IPS DF 6.9 (cell line): Measurements from ENCODE around the gene SERINC2.
"Not testable (repeated sequence)": the region's sequence is repeated elsewhere in the genome, so short reads cannot be mapped to it uniquely, and the experiment has no call there.

Source experiments
- DNase-seq: peaks from one replicate; pipeline ENCODE4 v3.0.0-alpha.2; 2013; ENCODE audit warnings: low read depth, low spot score
- H3K27ac ChIP-seq: one replicate; pipeline ENCODE4 v1.5.1; 2013; ENCODE audit warnings: low read length, control low read depth
- H3K27me3 ChIP-seq: 2 replicates; pipeline ENCODE4 v1.6.1; 2013; ENCODE audit warnings: mild to moderate bottlenecking, low read length; ENCODE audit not compliant: control insufficient read depth, insufficient read depth
- H3K36me3 ChIP-seq: 2 replicates; pipeline ENCODE4 v1.6.1; 2013; ENCODE audit warnings: low read length; ENCODE audit not compliant: control insufficient read depth, insufficient read depth
- H3K4me1 ChIP-seq: 2 replicates; pipeline ENCODE4 v1.6.1; 2013; ENCODE audit warnings: low read length; ENCODE audit not compliant: control insufficient read depth, insufficient read depth
- H3K4me3 ChIP-seq: 2 replicates; pipeline ENCODE4 v1.5.1; 2013; ENCODE audit warnings: mild to moderate bottlenecking, low read length
- H3K9me3 ChIP-seq: 2 replicates; pipeline ENCODE4 v1.6.1; 2013; ENCODE audit warnings: low read length, inconsistent platforms; ENCODE audit not compliant: control insufficient read depth, insufficient read depth
- WGBS: extraction: QIAGEN DNeasy Blood & Tissue Kit; methylation state at CpG from one replicate; pipeline ENCODE4 v1.1.7; 2013; ENCODE audit warnings: mixed read lengths, missing lambda C conversion rate; ENCODE audit not compliant: insufficient read length, insufficient coverage; 5-methylcytosine and 5-hydroxymethylcytosine counted together

The SERINC2 gene

DNA sequence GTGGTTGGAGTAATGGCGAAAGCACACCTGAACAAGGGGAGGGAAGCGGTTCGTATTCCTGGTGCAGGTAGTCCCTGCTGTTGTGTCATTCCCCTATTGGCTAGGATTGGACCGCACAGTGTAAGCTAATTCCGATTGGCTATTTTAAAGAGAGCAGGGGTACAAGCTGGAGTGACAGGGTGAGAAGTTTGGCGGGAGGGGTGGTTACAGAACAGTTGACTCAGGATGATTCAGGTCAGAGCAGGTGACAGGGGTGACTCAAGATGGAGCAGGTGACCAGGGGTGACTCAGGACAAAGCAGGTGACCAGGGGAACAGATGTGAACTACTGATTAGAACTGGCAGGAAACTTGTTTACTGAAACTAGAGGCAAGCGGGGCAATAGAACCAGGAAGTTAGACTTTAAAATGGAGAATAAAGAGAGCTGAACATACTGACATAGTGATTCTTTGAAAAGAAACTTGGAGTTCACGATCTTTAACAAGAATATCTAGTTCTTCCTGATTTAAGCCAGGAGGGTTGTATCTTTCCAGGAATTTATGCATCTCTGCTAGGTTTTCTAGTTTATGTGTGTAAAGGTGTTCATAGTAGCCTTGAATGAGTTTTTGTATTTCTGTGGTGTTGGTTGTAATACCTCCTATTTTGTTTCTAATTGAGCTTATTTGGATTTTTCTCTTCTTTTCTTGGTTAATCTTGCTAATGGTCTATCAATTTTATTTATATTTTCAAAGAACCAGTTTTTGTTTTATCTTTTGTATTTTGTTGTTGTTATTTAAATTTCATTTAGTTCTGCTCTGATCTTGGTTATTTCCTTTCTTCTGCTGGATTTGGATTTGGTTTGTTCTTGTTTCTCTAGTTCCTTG, 58.7 kb downstream of the SERINC2 start:
- not testable (repeated sequence) for DNase-seq, H3K9me3 ChIP-seq, H3K36me3 ChIP-seq, H3K27me3 ChIP-seq, H3K4me3 ChIP-seq, H3K27ac ChIP-seq, H3K4me1 ChIP-seq
- WGBS: no CpG with 5 or more reads among the region's 8 CpGs

DNA sequence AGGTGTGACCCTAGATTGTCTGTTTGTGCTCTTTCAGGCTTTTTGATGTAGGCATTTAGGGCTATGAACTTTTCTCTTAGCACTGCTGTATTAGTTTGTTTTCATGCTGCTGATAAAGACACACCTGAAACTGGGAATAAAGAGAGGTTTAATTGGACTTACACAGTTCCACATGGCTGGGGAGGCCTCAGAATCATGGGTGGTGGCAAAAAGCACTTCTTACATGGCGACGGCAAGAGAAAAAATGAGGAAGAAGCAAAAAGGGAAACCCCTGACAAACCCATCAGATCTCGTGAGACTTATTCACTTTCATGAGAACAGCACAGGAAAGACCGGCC, 59.3 kb downstream of the SERINC2 start:
- H3K4me1 ChIP-seq, H3K36me3 ChIP-seq, H3K4me3 ChIP-seq, DNase-seq, H3K9me3 ChIP-seq, H3K27me3 ChIP-seq, H3K27ac ChIP-seq: not testable (repeated sequence)
- WGBS: no CpG with 5 or more reads among the region's 4 CpGs

- whole genome bisulfite sequencing: no CpG with 5 or more reads among the region's 1 CpG
- DNase-seq, H3K27me3 ChIP-seq, H3K36me3 ChIP-seq, H3K27ac ChIP-seq, H3K4me3 ChIP-seq, H3K4me1 ChIP-seq, H3K9me3 ChIP-seq: not testable (repeated sequence)
These were observed 59.7 kb downstream of the SERINC2 start for GRCh38 chr1:31472673-31473072.

GRCh38 chr1:31473508-31473907, 60.5 kb downstream of the SERINC2 start:
- not testable (repeated sequence) for H3K9me3 ChIP-seq, H3K36me3 ChIP-seq, DNase-seq, H3K4me3 ChIP-seq, H3K27ac ChIP-seq, H3K27me3 ChIP-seq, H3K4me1 ChIP-seq

GRCh38 chr1:31474567-31474966, 61.6 kb downstream of the SERINC2 start:
- WGBS: no CpG with 5 or more reads among the region's 7 CpGs
- H3K27me3 ChIP-seq, H3K4me1 ChIP-seq, DNase-seq, H3K9me3 ChIP-seq, H3K36me3 ChIP-seq, H3K27ac ChIP-seq, H3K4me3 ChIP-seq: not testable (repeated sequence)

DNA sequence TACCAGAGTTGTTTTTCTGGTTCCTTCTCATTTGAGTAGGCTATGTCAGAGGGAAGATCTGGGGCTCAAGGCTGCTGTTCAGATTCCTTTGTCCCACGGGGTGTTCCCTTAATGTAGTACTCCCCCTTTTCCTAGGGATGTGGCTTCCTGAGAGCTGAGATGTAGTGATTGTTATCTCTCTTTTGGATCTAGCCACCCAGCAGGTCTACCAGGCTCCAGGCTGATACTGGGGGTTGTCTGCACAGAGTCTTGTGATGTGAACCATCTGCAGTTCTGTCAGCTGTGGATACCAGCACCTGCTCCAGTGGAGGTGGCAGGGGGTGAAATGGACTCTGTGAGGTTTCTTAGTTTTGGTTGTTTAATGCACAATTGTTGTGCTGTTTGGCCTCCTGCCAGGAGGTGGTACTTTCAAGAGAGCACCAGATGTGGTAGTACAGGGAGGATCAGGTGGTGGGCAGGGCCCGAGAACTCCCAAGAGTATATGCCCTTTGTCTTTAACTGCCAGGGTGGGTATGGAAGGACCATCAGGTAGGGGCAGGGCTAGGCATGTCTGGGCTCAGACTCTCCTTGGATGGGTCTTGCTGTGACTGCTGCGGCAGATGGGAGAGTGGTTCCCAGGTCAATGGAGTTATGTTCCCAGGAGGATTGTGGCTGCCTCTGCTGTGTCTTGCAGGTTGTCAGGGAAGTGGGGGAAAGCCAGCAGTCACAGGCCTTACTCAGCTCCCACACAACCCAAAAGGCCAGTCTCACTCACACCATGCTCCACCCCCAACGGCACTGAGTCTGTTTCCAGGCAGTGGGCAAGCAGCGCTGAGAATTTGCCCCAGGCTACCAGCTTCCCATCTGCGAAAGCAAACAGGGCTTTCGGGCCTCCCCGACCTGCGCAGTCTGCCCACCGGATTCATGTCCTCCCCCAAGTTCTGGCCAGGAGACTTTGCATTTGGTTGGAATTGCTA, 64.2 kb downstream of the SERINC2 start:
- Histone ChIP-seq H3K4me1 (no peaks in the 10 kb centered on the region), H3K27me3 (no peaks in the 10 kb centered on the region; the same call in 1 of the 2 replicates), H3K36me3 (no peaks in the 10 kb centered on the region), H3K27ac (no peak overlapping the region), H3K9me3 (no peaks in the 10 kb centered on the region), H3K4me3 (no peak overlapping the region)
- no peak for DNase-seq
- no CpG with 5 or more reads among the region's 10 CpGs for WGBS

- no peaks in the 10 kb centered on the region for H3K4me1 ChIP-seq
- H3K27me3 ChIP-seq: no peaks in the 10 kb centered on the region; the same call in 1 of the 2 replicates
- H3K9me3 ChIP-seq: no peaks in the 10 kb centered on the region
- no peak for DNase-seq
- H3K27ac ChIP-seq: no peak overlapping the region
- no peak overlapping the region for H3K4me3 ChIP-seq
- no CpG with 5 or more reads among the region's 2 CpGs for WGBS
- H3K36me3 ChIP-seq: no peaks in the 10 kb centered on the region
These were observed 65.2 kb downstream of the SERINC2 start for GRCh38 chr1:31478167-31478566.

GRCh38 chr1:31479811-31480210, 66.8 kb downstream of the SERINC2 start:
- Histone ChIP-seq H3K27ac (no peak overlapping the region), H3K4me1 (no peaks in the 10 kb centered on the region), H3K4me3 (no peak overlapping the region), H3K27me3 (no peaks in the 10 kb centered on the region; the same call in 1 of the 2 replicates), H3K36me3 (no peaks in the 10 kb centered on the region), H3K9me3 (no peaks in the 10 kb centered on the region)
- no CpG with 5 or more reads among the region's 2 CpGs for WGBS
- DNase-seq: no peak

GRCh38 chr1:31480426-31480825, 67.4 kb downstream of the SERINC2 start:
- not testable (repeated sequence) for H3K27me3 ChIP-seq, H3K9me3 ChIP-seq, H3K27ac ChIP-seq, DNase-seq, H3K36me3 ChIP-seq, H3K4me3 ChIP-seq, H3K4me1 ChIP-seq
- no CpG with 5 or more reads among the region's 4 CpGs for WGBS

GRCh38 chr1:31482482-31483011, 69.5 kb downstream of the SERINC2 start:
- Histone ChIP-seq H3K36me3 (no peaks in the 10 kb centered on the region), H3K9me3 (no peaks in the 10 kb centered on the region), H3K4me1 (no peaks in the 10 kb centered on the region), H3K4me3 (no peak overlapping the region), H3K27ac (no peak overlapping the region), H3K27me3 (no peaks in the 10 kb centered on the region; the same call in 1 of the 2 replicates)
- WGBS: no CpG with 5 or more reads among the region's 6 CpGs
- DNase-seq: no peak
